Thyroid gland (tissue), 4 donors: ENCODE results near the gene PARL. TPM values are rescaled to one million over a fixed set of nuclear protein-coding genes. Genes with fewer than 3 reads are reported as not detected.

ENCODE experiments used
- DNase-seq, 2 donors: peaks; one replicate each; pipeline ENCODE4 v3.0.0-alpha.2; 2019
- H3K27ac ChIP-seq, 3 donors: fragments of 200-600 bp; sonication (generic); 1 replicate in 2 of 3; 2 replicates in 1 of 3; pipeline ENCODE4 v1.5.1; 2016 to 2019; ENCODE audit warnings: mild to moderate bottlenecking in 1 of 3, moderate library complexity in 1 of 3
- H3K27me3 ChIP-seq: fragments of 200-600 bp; sonication (generic); one replicate; pipeline ENCODE4 v1.5.1; 2019
- H3K36me3 ChIP-seq, 2 donors: fragments of 200-600 bp; sonication (generic); one replicate each; pipeline ENCODE4 v1.5.1; 2016 to 2019
- H3K4me1 ChIP-seq, 2 donors: fragments of 200-600 bp; sonication (generic); one replicate each; pipeline ENCODE4 v1.5.1; 2017 to 2019
- H3K4me3 ChIP-seq, 3 donors: fragments of 200-600 bp; sonication (generic); replicated peaks in 1 of 3; 1 replicate in 2 of 3; 2 replicates in 1 of 3; pipeline ENCODE4 v1.5.1; 2016; ENCODE audit warnings: mild to moderate bottlenecking in 1 of 3
- H3K9me3 ChIP-seq: fragments of 200-600 bp; sonication (generic); one replicate; pipeline ENCODE4 v1.5.1; 2017
- CTCF ChIP-seq, 6 experiments: fragments of 200-600 bp in 3 of 6; fragments of 450-650 bp in 3 of 6; sonication (generic) in 3 of 6; IDR thresholded peaks; one replicate each; pipeline ENCODE4 v1.5.1; 2016 to 2019; ENCODE audit warnings: antibody characterized with exemption in 6 of 6, mild to moderate bottlenecking in 2 of 6, inconsistent platforms in 1 of 6, moderate library complexity in 1 of 6
- POLR2A ChIP-seq, 2 donors: fragments of 450-650 bp; IDR thresholded peaks; one replicate each; pipeline ENCODE4 v1.6.1; 2017; ENCODE audit warnings: antibody characterized with exemption in 2 of 2, mild to moderate bottlenecking in 2 of 2, moderate library complexity in 1 of 2
- WGBS, 2 donors: methylation state at CpG; one replicate each; pipeline ENCODE4 v1.1.5; 2017; 5-methylcytosine and 5-hydroxymethylcytosine counted together
- intact Hi-C: fragments of 100-400 bp; cut with DNase I; formaldehyde crosslinking; loops from one replicate; pipeline ENCODE4 v1.15.1; 2023
- total RNA-seq, 4 donors: library from RNA; depleted of rRNA; stranded (reverse); fragments of >200 nt; gene quantifications; one replicate each; pipeline ENCODE4 v1.2.3, GENCODE V29; 2016

PARL gene
- total RNA-seq, 4 donors from 2014 or later: 33.8 to 52.0 (median 42.6) TPM

GRCh38 chr3:183924956-183925355 lies 40.3 kb upstream of the PARL start:
- intact Hi-C loops: no loop called here
- H3K9me3 ChIP-seq: no peaks in the 10 kb centered on the region
- H3K27me3 ChIP-seq: no peaks in the 10 kb centered on the region
- 95 to 96% methylated on average over 7 of the region's 7 CpGs for WGBS, 2 donors
- no peak overlapping the region for H3K4me3 ChIP-seq
- DNase-seq: no peak
- no peaks in the 10 kb centered on the region for H3K4me1 ChIP-seq
- H3K36me3 ChIP-seq: peaks cover 0 to 16% of the 10 kb centered on the region in 2 donors
- TF ChIP-seq CTCF (IDR thresholded peaks at IDR 0.05): no peak
- H3K27ac ChIP-seq: no peak overlapping the region

GRCh38 chr3:183924543-183924942 lies 39.9 kb upstream of the PARL start:
- 95 to 98% methylated on average over 3 of the region's 3 CpGs for WGBS, 2 donors
- Histone ChIP-seq H3K36me3 (peaks cover 0 to 16% of the 10 kb centered on the region in 2 donors), H3K4me1 (no peaks in the 10 kb centered on the region), H3K4me3 (no peak overlapping the region), H3K9me3 (no peaks in the 10 kb centered on the region), H3K27ac (no peak overlapping the region), H3K27me3 (no peaks in the 10 kb centered on the region)
- TF ChIP-seq CTCF (IDR thresholded peaks at IDR 0.05) (no peak), POLR2A (IDR thresholded peaks at IDR 0.05) (no peak)
- intact Hi-C loops: no loop called here
- DNase-seq: no peak

- H3K36me3 ChIP-seq: peaks cover 0 to 12% of the 10 kb centered on the region in 2 donors
- no peaks in the 10 kb centered on the region for H3K27me3 ChIP-seq
- no peaks in the 10 kb centered on the region for H3K4me1 ChIP-seq
- no peak overlapping the region for H3K27ac ChIP-seq
- no peaks in the 10 kb centered on the region for H3K9me3 ChIP-seq
- no peak for DNase-seq
- no peak overlapping the region for H3K4me3 ChIP-seq
- TF ChIP-seq POLR2A (IDR thresholded peaks at IDR 0.05) (no peak), CTCF (IDR thresholded peaks at IDR 0.05) (no peak)
- intact Hi-C loops: no loop called here
- 96 to 98% methylated on average over 4 of the region's 4 CpGs for WGBS, 2 donors
These were observed 37.7 kb upstream of the PARL start for GRCh38 chr3:183922421-183922820.

GRCh38 chr3:183921096-183921495 lies 36.4 kb upstream of the PARL start:
- no peaks in the 10 kb centered on the region for H3K27me3 ChIP-seq
- H3K9me3 ChIP-seq: no peaks in the 10 kb centered on the region
- no peak for DNase-seq
- TF ChIP-seq POLR2A (IDR thresholded peaks at IDR 0.05) (no peak), CTCF (IDR thresholded peaks at IDR 0.05) (no peak)
- peaks cover 0 to 12% of the 10 kb centered on the region in 2 donors for H3K36me3 ChIP-seq
- H3K4me3 ChIP-seq: no peak overlapping the region
- H3K27ac ChIP-seq: no peak overlapping the region
- WGBS, 2 donors: 93 to 95% methylated on average over 15 of the region's 15 CpGs
- intact Hi-C loops: no loop called here
- H3K4me1 ChIP-seq: no peaks in the 10 kb centered on the region

- Histone ChIP-seq H3K27me3 (no peaks in the 10 kb centered on the region), H3K36me3 (peaks cover 0 to 11% of the 10 kb centered on the region in 2 donors), H3K27ac (no peak overlapping the region)
These were observed 35.7 kb upstream of the PARL start for GRCh38 chr3:183920416-183920815.

More at GRCh38 chr3:183920416-183920815, 35.7 kb upstream of the PARL start:
- intact Hi-C loops: no loop called here
- DNase-seq: no peak
- H3K9me3 ChIP-seq: no peaks in the 10 kb centered on the region
- no peak overlapping the region for H3K4me3 ChIP-seq
- WGBS, 2 donors: 91 to 92% methylated on average over 14 of the region's 14 CpGs
- no peaks in the 10 kb centered on the region for H3K4me1 ChIP-seq
- TF ChIP-seq CTCF (IDR thresholded peaks at IDR 0.05) (no peak), POLR2A (IDR thresholded peaks at IDR 0.05) (no peak)
